ENCODE measurements around the gene KLF13.

KLF13 gene

GRCh38 chr15:31383139-31383538 lies 56.5 kb downstream of the KLF13 start:
- no peak for DNase-seq (ENCODE audit: low read depth)

- no peak for DNase-seq (ENCODE audit: low read depth)
These were observed 57.9 kb downstream of the KLF13 start for GRCh38 chr15:31384568-31384967.

- no peak for DNase-seq (ENCODE audit: low read depth)
These were observed 59.1 kb downstream of the KLF13 start for GRCh38 chr15:31385736-31386135.

GRCh38 chr15:31387092-31387478 lies 60.5 kb downstream of the KLF13 start:
- DNase-seq (ENCODE audit: low read depth), result no peak

- DNase-seq (ENCODE audit: low read depth), result no peak
These were observed 61.0 kb downstream of the KLF13 start for GRCh38 chr15:31387479-31388118.

GRCh38 chr15:31389576-31389975 lies 62.9 kb downstream of the KLF13 start:
- no peak for DNase-seq (ENCODE audit: low read depth)

GRCh38 chr15:31390029-31390428 lies 63.4 kb downstream of the KLF13 start:
- DNase-seq (ENCODE audit: low read depth), result no peak

- DNase-seq (ENCODE audit: low read depth), result no peak
These were observed 64.3 kb downstream of the KLF13 start for GRCh38 chr15:31390777-31391486.

GRCh38 chr15:31391687-31392671 lies 65.3 kb downstream of the KLF13 start:
- DNase-seq (ENCODE audit: low read depth), result peak; percentile 33

- DNase-seq (ENCODE audit: low read depth), result no peak
These were observed 66.2 kb downstream of the KLF13 start for GRCh38 chr15:31392761-31393401.

GRCh38 chr15:31393444-31394091 lies 66.9 kb downstream of the KLF13 start:
- no peak for DNase-seq (ENCODE audit: low read depth)

- DNase-seq (ENCODE audit: low read depth), result peak; percentile 49
These were observed 70.4 kb downstream of the KLF13 start for GRCh38 chr15:31396881-31397560.

GRCh38 chr15:31397851-31398661 lies 71.4 kb downstream of the KLF13 start:
- no peak for DNase-seq (ENCODE audit: low read depth)

- DNase-seq (ENCODE audit: low read depth), result no peak
These were observed 72.2 kb downstream of the KLF13 start for GRCh38 chr15:31398677-31399301.

GRCh38 chr15:31399544-31400171 lies 73.0 kb downstream of the KLF13 start:
- no peak for DNase-seq (ENCODE audit: low read depth)

- no peak for DNase-seq (ENCODE audit: low read depth)
These were observed 73.7 kb downstream of the KLF13 start for GRCh38 chr15:31400222-31400927.

GRCh38 chr15:31401282-31401681 lies 74.6 kb downstream of the KLF13 start:
- DNase-seq (ENCODE audit: low read depth), result no peak

GRCh38 chr15:31402003-31402402 lies 75.4 kb downstream of the KLF13 start:
- no peak for DNase-seq (ENCODE audit: low read depth)

All from fibroblast of the conjunctiva (primary cell).